Prostate gland (tissue), 2 donors: ENCODE data around the gene PTCD1. TPM values are rescaled to one million over a fixed set of nuclear protein-coding genes. Genes with fewer than 3 reads are reported as not detected.

Experiments
- DNase-seq: peaks from one replicate; pipeline ENCODE4 v3.0.0-alpha.2; 2019; ENCODE audit warnings: low spot score
- H3K27ac ChIP-seq, 2 donors: fragments of 200-600 bp; sonication (generic); 2 replicates each; pipeline ENCODE4 v1.5.1; 2017 to 2019
- H3K27me3 ChIP-seq: fragments of 200-600 bp; sonication (generic); replicated peaks from 2 replicates; pipeline ENCODE4 v1.5.1; 2019; ENCODE audit not compliant: insufficient read depth
- H3K36me3 ChIP-seq, 2 donors: fragments of 200-600 bp; sonication (generic); 1 replicate in 1 of 2; 2 replicates in 1 of 2; pipeline versions ENCODE4 v1.5.1 to v1.8.1; 2017 to 2019
- H3K4me1 ChIP-seq: fragments of 200-600 bp; sonication (generic); replicated peaks from 2 replicates; pipeline ENCODE4 v1.5.1; 2019
- H3K4me3 ChIP-seq, 2 donors: fragments of 200-600 bp; sonication (generic); 2 replicates each; pipeline ENCODE4 v1.5.1; 2017 to 2019
- H3K9me3 ChIP-seq: fragments of 200-600 bp; sonication (generic); 2 replicates; pipeline ENCODE4 v1.5.1; 2017
- POLR2A ChIP-seq: fragments of 450-650 bp; IDR thresholded peaks from one replicate; pipeline ENCODE4 v1.6.1; 2016; ENCODE audit warnings: antibody characterized with exemption, mild to moderate bottlenecking
- POLR2AphosphoS5 ChIP-seq: sonication (generic); formaldehyde crosslinking; IDR thresholded peaks from one replicate; pipeline ENCODE4 v1.6.1; 2017; ENCODE audit warnings: antibody characterized with exemption
- WGBS: methylation state at CpG from one replicate; pipeline ENCODE4 v1.1.5; 2018; 5-methylcytosine and 5-hydroxymethylcytosine counted together
- intact Hi-C: fragments of 100-400 bp; cut with DNase I; formaldehyde crosslinking; loops from one replicate; pipeline ENCODE4 v1.14.2; 2022
- total RNA-seq, 2 donors: library from RNA; depleted of rRNA; stranded (reverse); fragments of >200 nt; gene quantifications; one replicate each; pipeline ENCODE4 v1.1.0, GENCODE V29; 2016
- TF ChIP-seq, protein P1 (sequence below), 4 experiments: fragments of 200-600 bp in 2 of 4; fragments of 450-650 bp in 2 of 4; sonication (generic) in 2 of 4; IDR thresholded peaks; 1 replicate in 3 of 4; 2 replicates in 1 of 4; pipeline ENCODE4 v1.5.1; 2016 to 2019; ENCODE audit warnings: antibody characterized with exemption in 4 of 4, mild to moderate bottlenecking in 2 of 4, moderate library complexity in 2 of 4

Gene PTCD1
- total RNA-seq, 2 donors from 2014 or later: 9.1 to 11.8 TPM

DNA sequence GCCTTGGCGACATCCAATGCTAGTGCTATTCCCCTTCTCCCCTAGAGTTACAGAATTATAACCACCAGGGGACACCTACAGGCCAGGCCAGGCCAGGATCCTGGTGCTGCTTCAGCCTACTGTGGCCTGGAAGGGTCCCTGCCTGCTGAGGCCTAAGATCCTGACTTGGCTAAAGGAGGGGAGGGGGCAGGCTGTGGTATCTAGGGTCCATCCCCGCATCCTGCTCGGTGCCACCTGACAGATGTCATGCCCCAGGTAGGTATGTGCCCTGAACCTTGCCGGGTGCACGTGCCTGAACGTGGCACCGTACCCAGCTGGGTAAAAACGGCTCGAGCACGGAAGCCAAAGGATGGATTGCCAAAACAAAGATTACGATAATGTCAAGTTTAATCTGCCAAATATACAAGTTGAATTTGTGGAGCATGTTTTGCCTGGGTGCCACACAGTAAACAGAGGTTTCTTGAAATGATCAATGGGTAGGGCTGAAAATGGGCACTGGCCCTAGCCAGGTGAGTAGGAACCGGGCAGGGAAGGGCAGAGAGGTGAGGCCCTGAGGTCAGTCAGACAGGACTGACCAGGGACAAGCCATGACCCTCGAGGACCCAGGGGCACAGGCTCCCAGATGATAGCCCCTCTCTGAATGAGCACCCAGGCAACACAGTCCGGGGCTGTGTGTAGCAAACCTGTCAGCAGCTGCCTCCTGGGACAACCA lies 42.8 kb downstream of the PTCD1 start:
- H3K27me3 ChIP-seq: no peaks in the 10 kb centered on the region
- no peak overlapping the region for H3K4me3 ChIP-seq
- H3K36me3 ChIP-seq: peaks cover 18 to 21% of the 10 kb centered on the region in 2 donors
- no peak for DNase-seq
- H3K9me3 ChIP-seq: no peaks in the 10 kb centered on the region
- peak overlapping the region in 1 of 2 donors; percentile 23 for H3K27ac ChIP-seq
- WGBS: 53% methylated on average over 14 of the region's 14 CpGs
- TF ChIP-seq POLR2AphosphoS5 (no peak), POLR2A (no peak)
- TF ChIP-seq, protein P1, sequence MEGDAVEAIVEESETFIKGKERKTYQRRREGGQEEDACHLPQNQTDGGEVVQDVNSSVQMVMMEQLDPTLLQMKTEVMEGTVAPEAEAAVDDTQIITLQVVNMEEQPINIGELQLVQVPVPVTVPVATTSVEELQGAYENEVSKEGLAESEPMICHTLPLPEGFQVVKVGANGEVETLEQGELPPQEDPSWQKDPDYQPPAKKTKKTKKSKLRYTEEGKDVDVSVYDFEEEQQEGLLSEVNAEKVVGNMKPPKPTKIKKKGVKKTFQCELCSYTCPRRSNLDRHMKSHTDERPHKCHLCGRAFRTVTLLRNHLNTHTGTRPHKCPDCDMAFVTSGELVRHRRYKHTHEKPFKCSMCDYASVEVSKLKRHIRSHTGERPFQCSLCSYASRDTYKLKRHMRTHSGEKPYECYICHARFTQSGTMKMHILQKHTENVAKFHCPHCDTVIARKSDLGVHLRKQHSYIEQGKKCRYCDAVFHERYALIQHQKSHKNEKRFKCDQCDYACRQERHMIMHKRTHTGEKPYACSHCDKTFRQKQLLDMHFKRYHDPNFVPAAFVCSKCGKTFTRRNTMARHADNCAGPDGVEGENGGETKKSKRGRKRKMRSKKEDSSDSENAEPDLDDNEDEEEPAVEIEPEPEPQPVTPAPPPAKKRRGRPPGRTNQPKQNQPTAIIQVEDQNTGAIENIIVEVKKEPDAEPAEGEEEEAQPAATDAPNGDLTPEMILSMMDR (IDR thresholded peaks at IDR 0.05): no peak
- peaks cover 5% of the 10 kb centered on the region for H3K4me1 ChIP-seq
- intact Hi-C loops: loop anchor here (10.0 kb wide), 1 partner anchor 71 kb away; the partner anchor contains the start of gene ARPC1A

DNA sequence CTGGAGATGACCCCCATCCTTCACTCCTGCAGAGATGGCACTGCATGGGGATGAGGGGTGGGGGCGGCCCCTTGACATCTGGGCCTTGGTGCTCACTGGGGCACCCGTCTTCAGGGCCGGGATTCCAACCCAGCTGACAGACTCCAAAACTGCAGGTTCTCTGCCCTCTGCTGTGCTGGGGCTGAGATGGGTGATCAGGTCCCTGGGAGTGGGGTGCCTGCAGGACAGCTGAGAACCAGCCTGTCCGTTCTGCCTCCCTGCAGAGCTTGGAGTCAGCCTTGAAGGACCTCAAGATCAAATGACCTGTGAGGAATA lies 44.5 kb downstream of the PTCD1 start:
- Histone ChIP-seq H3K36me3 (peaks cover 9 to 14% of the 10 kb centered on the region in 2 donors), H3K27ac (peak overlapping the region in 1 of 2 donors; percentile 66), H3K4me1 (peaks cover 5% of the 10 kb centered on the region), H3K4me3 (no peak overlapping the region), H3K9me3 (no peaks in the 10 kb centered on the region), H3K27me3 (no peaks in the 10 kb centered on the region)
- TF ChIP-seq, protein P1 (IDR thresholded peaks at IDR 0.05): no peak
- no peak for TF ChIP-seq POLR2AphosphoS5
- 85% methylated on average over 2 of the region's 4 CpGs for WGBS
- intact Hi-C loops: loop anchor here (10.0 kb wide), 1 partner anchor 69 kb away; the partner anchor contains the start of gene ARPC1A
- no peak for DNase-seq

DNA sequence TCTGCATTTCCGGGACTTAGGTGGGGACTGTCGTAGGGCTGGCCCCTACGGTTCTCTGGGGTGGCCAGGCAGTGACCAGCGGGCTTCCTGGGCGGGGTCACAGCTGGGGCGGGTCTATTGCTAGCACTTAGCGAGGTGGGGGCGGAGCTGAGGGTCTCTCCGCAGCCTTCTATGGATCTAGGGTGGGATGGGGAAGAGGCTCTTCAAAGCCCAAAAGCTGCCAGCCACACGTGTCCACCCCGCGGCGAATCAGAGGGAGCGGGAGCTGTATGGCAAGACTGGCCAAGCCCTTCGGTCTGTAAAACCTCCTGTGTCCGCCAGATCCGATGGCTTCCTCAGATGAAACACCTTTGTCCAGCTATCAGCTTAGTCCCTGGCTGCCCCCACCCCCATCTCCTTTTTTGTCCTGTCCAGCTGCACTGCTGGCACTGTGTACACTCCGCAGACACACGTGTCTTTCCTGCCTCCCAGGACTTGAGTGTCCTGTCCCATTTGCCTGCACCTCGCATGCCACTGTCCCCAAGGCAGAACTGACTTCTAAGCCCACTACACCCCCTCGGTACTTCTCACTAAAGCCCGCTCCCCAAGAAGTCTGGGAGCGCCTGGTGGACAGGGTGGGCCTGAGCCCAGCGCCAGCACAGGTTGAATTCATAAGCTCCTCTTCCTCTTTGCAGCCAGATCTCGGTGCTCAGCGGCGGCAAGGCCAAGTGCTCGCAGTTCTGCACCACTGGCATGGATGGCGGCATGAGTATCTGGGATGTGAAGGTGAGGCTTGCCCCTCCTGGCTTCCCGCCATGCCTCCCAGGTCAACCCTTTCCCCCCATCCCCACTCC lies 45.0 kb downstream of the PTCD1 start:
- Histone ChIP-seq H3K27ac (peak overlapping the region; percentile 66 to 68), H3K4me3 (peak overlapping the region; percentile 42 to 47), H3K27me3 (no peaks in the 10 kb centered on the region), H3K36me3 (peaks cover 9 to 11% of the 10 kb centered on the region in 2 donors), H3K4me1 (peaks cover 5% of the 10 kb centered on the region), H3K9me3 (no peaks in the 10 kb centered on the region)
- intact Hi-C loops: loop anchor here (10.0 kb wide), 1 partner anchor 69 kb away; the partner anchor contains the start of gene ARPC1A
- peak; percentile 31 for DNase-seq
- 29% methylated on average over 30 of the region's 30 CpGs for WGBS
- no peak for TF ChIP-seq POLR2AphosphoS5
- TF ChIP-seq POLR2A: no peak
- TF ChIP-seq, protein P1 (IDR thresholded peaks at IDR 0.05): no peak

DNA sequence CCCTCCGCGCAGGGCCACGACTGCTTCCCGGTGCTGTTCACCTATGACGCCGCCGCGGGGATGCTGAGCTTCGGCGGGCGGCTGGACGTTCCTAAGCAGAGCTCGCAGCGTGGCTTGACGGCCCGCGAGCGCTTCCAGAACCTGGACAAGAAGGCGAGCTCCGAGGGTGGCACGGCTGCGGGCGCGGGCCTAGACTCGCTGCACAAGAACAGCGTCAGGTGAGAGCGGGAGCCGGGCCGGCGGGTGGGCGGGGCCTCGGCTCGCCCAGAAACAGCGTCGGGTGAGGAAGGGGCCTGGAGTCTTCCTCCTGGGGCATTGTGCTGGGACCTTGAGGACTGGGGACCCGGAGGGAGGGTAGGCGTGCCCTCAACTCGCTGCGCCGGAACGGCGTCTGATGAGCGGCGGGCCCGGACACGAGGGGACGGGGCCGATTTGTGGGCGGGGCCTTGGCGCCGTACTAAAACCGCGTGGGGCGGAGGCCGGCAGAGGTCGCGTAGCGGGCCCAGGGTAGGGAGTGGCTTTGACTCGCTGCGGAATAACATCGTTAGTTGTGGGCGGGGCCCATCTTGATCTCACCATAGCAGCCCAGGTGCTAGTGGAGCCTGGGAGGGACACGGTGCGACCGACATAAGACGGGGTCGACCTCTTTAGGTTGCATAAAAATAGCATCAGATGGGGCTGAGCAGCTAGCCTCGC lies 45.8 kb downstream of the PTCD1 start:
- Histone ChIP-seq H3K4me3 (peak overlapping the region; percentile 42 to 47), H3K36me3 (peaks cover 5 to 13% of the 10 kb centered on the region in 2 donors), H3K27me3 (no peaks in the 10 kb centered on the region), H3K4me1 (peaks cover 5% of the 10 kb centered on the region), H3K27ac (peak overlapping the region; percentile 66 to 68), H3K9me3 (no peaks in the 10 kb centered on the region)
- DNase-seq: peak; percentile 69
- intact Hi-C loops: loop anchor here (10.0 kb wide), 1 partner anchor 68 kb away; the partner anchor contains the start of gene ARPC1A
- 2% methylated on average over 68 of the region's 68 CpGs for WGBS
- TF ChIP-seq POLR2A (peak; percentile 42), POLR2AphosphoS5 (peak; percentile 69)
- TF ChIP-seq, protein P1 (IDR thresholded peaks at IDR 0.05): no peak
